Upper lobe of right lung (tissue), 1 donor: Measurements from ENCODE around the gene MAD2L1BP. TPM values are rescaled to one million over a fixed set of nuclear protein-coding genes. Genes with fewer than 3 reads are reported as not detected.

Experiments used
- ATAC-seq: fragments of 200-7000 bp; cut with Tn5 transposase; one replicate; pipeline ENCODE4 v1.9.1; 2020; ENCODE audit warnings: mild to moderate bottlenecking, moderate library complexity
- DNase-seq: peaks from one replicate; pipeline ENCODE4 v3.0.0-alpha.2; 2020
- H3K27ac ChIP-seq: fragments of 200-600 bp; one replicate; pipeline ENCODE4 v1.8.0; 2022
- H3K27me3 ChIP-seq: fragments of 200-600 bp; one replicate; pipeline ENCODE4 v1.8.0; 2022; ENCODE audit warnings: mild to moderate bottlenecking
- H3K36me3 ChIP-seq: fragments of 200-600 bp; one replicate; pipeline ENCODE4 v1.8.0; 2022
- H3K4me1 ChIP-seq: fragments of 200-600 bp; one replicate; pipeline ENCODE4 v1.8.0; 2022
- H3K4me3 ChIP-seq: fragments of 200-600 bp; one replicate; pipeline ENCODE4 v1.8.0; 2022; ENCODE audit warnings: mild to moderate bottlenecking
- H3K9me3 ChIP-seq: fragments of 200-600 bp; one replicate; pipeline ENCODE4 v1.8.0; 2022
- CTCF ChIP-seq: fragments of 200-600 bp; IDR thresholded peaks from one replicate; pipeline ENCODE4 v1.8.0; 2022; ENCODE audit warnings: antibody characterized with exemption
- intact Hi-C: fragments of 100-400 bp; cut with DNase I; formaldehyde crosslinking; loops from one replicate; pipeline ENCODE4 v1.11.0; 2022
- total RNA-seq: library from RNA; stranded (reverse); fragmentation: NEBNext Ultra II Directional; extraction: Animal tissue kit (Norgen Biotek cat#: 25700); gene quantifications from one replicate; pipeline ENCODE4 v1.2.1, GENCODE V29; 2021
- donor health status: DM: no; HTN: yes; CAD: no; lungs with severe emphysema.

The MAD2L1BP gene
- total RNA-seq, 1 donor from 2014 or later = 18.5 TPM

- Histone ChIP-seq H3K36me3 (peaks cover 35% of the 10 kb centered on the region), H3K4me1 (peaks cover 35% of the 10 kb centered on the region), H3K27me3 (no peaks in the 10 kb centered on the region), H3K9me3 (no peaks in the 10 kb centered on the region), H3K4me3 (no peak overlapping the region), H3K27ac (peak overlapping the region; percentile 30)
- TF ChIP-seq CTCF = no peak
- no peak for DNase-seq
- ATAC-seq = peak; percentile 10
- intact Hi-C loops = loop anchor here (10.0 kb wide), 2 partner anchors 95 to 415 kb away; no protein-coding TSS in a partner anchor
Measured at GRCh38 chr6:43669922-43670622, 34.4 kb downstream of the MAD2L1BP start.

- no peak for TF ChIP-seq CTCF
- DNase-seq (no peak), ATAC-seq (no peak)
- no peaks in the 10 kb centered on the region for H3K9me3 ChIP-seq
- no peaks in the 10 kb centered on the region for H3K27me3 ChIP-seq
- H3K36me3 ChIP-seq = peaks cover 41% of the 10 kb centered on the region
- no peak overlapping the region for H3K4me3 ChIP-seq
- H3K4me1 ChIP-seq = peaks cover 35% of the 10 kb centered on the region
- intact Hi-C loops = no loop called here
- no peak overlapping the region for H3K27ac ChIP-seq
Measured at GRCh38 chr6:43670623-43670986, 35.0 kb downstream of the MAD2L1BP start.

GRCh38 chr6:43671011-43671800 lies 35.6 kb downstream of the MAD2L1BP start:
- H3K27me3 ChIP-seq = no peaks in the 10 kb centered on the region
- H3K27ac ChIP-seq = no peak overlapping the region
- no peak for TF ChIP-seq CTCF
- H3K9me3 ChIP-seq = no peaks in the 10 kb centered on the region
- H3K36me3 ChIP-seq = peaks cover 47% of the 10 kb centered on the region
- H3K4me1 ChIP-seq = peaks cover 35% of the 10 kb centered on the region
- no peak for DNase-seq
- intact Hi-C loops = no loop called here
- ATAC-seq = no peak
- H3K4me3 ChIP-seq = no peak overlapping the region

GRCh38 chr6:43671801-43672690 lies 36.4 kb downstream of the MAD2L1BP start:
- no peak for DNase-seq
- intact Hi-C loops = no loop called here
- no peaks in the 10 kb centered on the region for H3K27me3 ChIP-seq
- peaks cover 34% of the 10 kb centered on the region for H3K4me1 ChIP-seq
- H3K4me3 ChIP-seq = no peak overlapping the region
- no peaks in the 10 kb centered on the region for H3K9me3 ChIP-seq
- no peak for TF ChIP-seq CTCF
- H3K36me3 ChIP-seq = peaks cover 55% of the 10 kb centered on the region
- H3K27ac ChIP-seq = peak overlapping the region; percentile 52
- ATAC-seq = no peak

GRCh38 chr6:43673444-43674084 lies 37.9 kb downstream of the MAD2L1BP start:
- Histone ChIP-seq H3K27ac (peak overlapping the region; percentile 52), H3K4me3 (no peak overlapping the region), H3K4me1 (peaks cover 19% of the 10 kb centered on the region), H3K9me3 (no peaks in the 10 kb centered on the region), H3K36me3 (peaks cover 70% of the 10 kb centered on the region), H3K27me3 (no peaks in the 10 kb centered on the region)
- no peak for TF ChIP-seq CTCF
- intact Hi-C loops = no loop called here
- DNase-seq (no peak), ATAC-seq (no peak)
